Fibroblast of gingiva (primary cell): ENCODE results near the gene CD300E.

ENCODE experiments used
- DNase-seq: peaks from one replicate; pipeline ENCODE4 v3.0.0-alpha.2; 2011; ENCODE audit warnings: low read depth

Gene CD300E

GRCh38 chr17:74565126-74565525 is 58.4 kb downstream of the CD300E start:
- DNase-seq = no peak

GRCh38 chr17:74563358-74563757 is 60.2 kb downstream of the CD300E start:
- DNase-seq = no peak

- DNase-seq = no peak
Measured at GRCh38 chr17:74561586-74561985, 62.0 kb downstream of the CD300E start.
